Measurements from ENCODE around the gene IGLL1. TPM values are rescaled to one million over a fixed set of nuclear protein-coding genes. Genes with fewer than 3 reads are reported as not detected.
A peak's percentile ranks its signal among the peaks of the same experiment; 100 is the strongest.
"Not testable (repeated sequence)": the region's sequence is repeated elsewhere in the genome, so short reads cannot be mapped to it uniquely, and the experiment has no call there.

The IGLL1 gene
- not detected in 2 replicates for total RNA-seq

DNA sequence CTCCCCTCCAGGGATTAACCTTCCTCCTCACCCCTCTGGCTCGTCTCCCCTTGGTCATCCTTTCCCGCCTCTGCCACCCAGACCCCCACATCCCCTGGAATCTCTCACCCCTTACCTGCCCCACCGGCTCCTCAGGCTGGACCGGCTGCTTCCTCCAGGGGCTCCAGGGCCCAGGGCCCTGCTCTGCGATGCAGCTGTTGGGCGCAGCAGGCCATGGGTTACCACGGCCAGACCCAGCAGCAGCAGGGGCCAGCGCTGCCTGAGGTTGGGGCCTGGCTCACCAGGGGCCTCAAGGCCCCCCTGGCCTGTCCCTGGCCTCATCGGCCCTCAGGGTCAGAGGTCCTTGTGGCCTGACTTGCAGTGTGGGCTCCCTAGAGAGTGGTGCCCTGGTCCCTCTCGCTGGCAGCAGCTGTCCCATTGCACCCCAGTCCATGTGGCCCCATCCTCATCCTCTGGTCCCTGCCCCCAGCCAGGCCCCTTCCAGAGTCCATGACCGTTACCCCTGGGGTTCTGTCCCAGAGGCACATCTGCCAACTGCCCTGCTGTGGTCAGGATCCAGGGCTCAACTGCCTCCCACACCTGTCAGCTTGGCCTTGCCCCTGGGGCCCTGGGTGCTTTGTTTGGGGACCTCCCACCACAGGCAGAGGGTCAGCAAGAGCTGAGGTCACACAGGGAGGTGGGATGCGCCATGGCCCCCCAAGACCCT, at the start of gene IGLL1:
Gene IGLL1, minus strand, starts transcription at position 421 of the 706 bp plus-strand sequence. Its CDS starts 100 bp downstream, at position 321.
- no peak for DNase-seq (ENCODE audit: low read depth)

DNA sequence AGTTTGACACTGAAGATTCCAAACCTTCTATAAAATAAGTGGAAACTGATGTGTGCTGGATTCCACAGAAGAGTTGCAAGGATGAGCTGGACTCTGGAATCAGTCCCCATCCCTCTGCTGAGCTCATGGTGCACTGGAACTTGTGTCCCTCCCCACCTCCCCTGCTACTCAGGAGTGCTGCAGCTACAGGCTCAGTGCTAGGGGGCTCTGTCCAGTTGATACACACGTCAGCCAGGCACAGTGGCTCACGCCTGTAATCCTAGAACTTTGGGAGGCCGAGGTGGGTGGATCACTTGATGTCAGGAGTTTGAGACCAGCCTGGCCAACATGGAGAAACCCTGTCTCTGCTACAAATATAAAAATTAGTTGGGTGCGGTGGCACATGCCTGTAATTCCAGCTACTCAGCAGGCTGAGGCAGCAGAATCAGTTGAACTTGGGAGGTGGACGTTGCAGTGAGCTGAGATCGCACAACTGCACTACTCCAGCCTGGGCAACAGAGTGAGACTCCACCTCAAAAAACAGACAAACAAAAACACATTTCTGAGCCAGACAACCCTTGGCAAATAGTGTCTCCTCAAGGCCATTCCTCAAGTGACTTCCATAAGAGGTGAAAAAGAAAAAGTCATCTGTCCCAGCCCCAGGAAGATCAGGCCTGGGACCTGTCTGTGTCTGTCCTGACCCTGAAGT, 48.1 kb upstream of the IGLL1 start:
- DNase-seq (ENCODE audit: low read depth), result not testable (repeated sequence)

DNA sequence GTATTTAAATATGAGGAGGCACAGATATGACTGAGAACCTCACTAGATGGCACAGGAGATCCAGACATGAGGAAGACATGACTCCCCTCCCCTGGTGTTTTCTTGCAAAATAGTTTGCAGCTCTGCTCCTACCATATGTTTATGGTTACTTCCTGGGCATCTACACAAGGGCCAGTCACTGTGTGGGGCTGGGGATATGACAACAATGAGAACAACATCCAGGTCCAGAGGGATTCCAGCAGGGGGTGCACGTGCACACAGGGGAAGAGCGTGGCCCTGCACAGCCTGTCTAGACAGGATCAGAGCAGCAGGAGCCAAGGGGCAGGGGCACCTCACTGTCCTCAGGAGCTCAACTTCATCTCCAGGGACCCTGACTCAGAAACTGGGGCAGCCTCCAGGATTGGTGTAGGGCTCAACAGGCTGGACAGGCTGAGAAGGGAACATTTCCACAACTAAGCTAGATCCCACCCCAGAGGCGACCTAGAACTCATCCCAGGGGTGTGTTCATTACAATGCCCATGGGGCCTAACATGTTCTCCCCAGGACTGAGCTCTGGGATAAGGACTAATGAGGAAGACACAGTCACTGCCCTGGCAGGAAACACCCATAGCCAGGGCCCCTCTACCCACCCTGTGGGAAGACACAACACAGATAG, 47.4 kb upstream of the IGLL1 start:
- DNase-seq (ENCODE audit: low read depth), result not testable (repeated sequence)

DNA sequence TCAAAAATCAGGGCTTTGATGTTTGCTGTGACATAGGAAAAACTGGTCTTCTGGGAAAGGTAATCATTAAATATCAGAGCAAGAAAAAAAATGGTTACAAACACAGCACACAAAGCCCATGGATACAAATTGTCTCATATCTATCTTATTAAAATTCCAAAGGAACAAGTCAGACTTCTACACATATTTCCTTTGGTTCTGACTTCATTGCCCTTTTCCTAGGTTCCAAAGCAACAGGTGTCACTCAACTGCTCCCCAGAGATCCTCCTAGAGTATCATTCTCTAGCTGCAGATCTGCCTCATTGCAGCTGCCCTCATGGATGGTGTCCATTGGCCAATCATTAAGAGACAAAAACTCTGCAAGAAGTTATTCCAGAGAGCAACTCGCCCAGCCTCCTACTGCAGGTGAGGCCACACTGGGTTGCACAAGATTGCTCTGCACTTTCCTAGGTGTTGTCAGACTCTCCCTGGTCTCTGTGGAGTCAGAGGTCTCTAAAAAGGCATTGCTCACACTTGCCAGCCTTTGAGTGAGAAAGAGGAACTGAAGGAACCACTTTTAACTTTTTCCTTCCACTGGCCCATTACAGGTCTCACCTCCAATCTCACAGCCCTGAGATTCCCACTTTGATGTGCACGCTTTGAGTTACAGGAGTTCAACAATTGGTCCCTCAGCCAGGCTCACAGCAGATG, 46.3 kb upstream of the IGLL1 start:
- DNase-seq (ENCODE audit: low read depth), result no peak

DNA sequence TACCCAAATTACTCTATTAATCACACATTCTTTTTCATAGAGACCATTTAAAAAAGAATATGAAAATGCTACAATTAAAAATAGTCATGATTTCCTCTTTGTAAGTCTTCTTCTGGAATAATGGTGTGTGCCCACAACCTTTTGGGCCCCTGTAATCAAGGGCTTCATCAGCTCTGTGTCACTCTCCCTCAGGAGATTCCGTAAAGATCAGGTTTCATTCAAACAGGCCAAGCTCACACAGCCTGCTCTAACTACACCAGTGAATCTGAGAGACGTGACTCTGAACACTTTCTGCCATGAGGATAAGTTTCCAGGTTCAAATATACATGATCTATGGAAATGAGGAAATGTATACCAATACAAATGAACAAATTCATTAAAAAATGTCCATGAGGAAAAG, 42.5 kb upstream of the IGLL1 start:
- no peak for DNase-seq (ENCODE audit: low read depth)

DNA sequence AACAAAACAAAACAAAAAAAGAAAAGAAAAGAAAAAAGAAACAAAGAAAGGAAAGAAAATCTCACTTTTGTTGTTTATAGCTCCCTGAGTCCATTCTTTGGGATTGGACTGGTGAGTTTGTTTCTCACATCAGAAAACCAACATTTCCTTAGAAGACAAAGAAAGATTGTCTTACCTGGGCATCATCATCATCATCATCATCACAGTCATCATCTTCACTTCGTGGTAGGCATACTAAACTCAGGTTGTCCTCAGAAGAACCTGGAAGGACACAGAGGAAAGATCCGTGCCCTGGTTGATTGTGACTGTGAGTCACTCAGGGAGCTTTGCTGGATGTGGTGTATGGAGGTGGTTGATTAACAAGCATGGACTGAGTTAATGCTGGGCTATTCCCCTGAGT, 41.8 kb upstream of the IGLL1 start:
- DNase-seq (ENCODE audit: low read depth), result peak; percentile 43

DNA sequence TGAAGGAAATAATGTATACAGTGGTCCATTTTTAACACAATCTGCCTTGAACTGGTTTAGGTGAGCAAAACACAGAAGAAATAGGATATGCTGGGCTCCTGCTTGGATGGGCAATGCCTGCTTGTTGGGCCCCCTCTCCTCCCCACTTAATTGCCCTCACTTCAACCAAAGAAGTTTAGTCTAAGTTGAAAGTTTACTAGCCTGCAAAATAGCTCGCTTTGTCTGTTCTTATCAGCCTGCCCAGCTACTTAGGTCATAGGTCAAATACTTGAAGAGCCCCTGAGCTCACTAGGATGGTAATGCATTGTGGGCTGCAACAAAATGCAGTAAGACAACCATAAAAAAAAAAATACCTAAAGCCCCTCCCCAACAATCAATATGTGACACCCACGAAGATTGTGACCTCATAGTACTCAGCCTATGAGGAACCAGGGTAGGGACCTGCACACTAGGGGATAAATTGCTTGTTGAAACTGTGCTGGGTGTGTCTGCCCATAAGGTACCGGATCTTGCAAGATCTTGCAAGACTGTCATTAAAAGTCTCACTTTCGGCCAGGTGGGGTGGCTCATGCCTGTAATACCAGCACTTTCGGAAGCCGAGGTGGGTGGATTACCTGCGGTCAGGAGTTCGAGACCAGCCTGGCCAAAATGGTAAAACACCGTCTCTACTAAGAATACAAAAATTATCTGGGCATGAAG, 41.1 kb upstream of the IGLL1 start:
- no peak for DNase-seq (ENCODE audit: low read depth)

DNA sequence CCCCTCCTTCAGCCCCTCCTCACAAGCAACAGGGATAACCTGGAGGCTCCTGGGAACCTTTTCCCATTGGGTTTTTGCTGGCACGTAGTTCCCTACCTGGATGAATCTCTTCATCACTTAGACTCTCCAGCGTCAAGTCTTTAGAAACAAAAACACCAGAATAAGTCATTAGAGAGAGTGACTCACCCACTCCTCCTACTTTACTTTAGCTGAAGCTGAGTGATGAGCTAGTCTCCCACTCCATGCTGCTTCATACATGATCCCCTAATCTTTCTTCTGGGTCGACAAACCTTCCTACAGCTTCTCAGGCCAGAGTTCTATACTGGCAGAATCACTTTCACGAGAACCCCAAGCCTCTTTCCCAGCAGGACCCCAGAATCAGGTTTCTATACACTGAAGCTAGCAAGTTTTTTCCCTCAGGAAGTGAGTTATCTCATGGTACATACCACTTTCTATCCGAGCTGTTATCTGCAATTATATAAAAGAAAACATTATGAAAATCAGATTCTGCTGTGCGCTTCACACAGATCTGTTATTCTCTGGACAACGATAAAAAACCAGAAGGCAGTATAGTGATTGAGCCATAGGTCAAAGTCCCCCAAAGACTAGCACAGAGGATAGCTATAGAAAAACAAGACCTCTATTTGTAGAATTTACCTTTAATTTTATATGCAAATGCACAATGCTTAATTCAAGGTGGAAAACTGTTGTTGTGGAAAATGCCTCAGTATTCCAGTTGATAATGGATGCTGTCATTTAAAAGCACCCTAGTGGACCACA, 33.3 kb upstream of the IGLL1 start:
- DNase-seq (ENCODE audit: low read depth), result no peak

DNA sequence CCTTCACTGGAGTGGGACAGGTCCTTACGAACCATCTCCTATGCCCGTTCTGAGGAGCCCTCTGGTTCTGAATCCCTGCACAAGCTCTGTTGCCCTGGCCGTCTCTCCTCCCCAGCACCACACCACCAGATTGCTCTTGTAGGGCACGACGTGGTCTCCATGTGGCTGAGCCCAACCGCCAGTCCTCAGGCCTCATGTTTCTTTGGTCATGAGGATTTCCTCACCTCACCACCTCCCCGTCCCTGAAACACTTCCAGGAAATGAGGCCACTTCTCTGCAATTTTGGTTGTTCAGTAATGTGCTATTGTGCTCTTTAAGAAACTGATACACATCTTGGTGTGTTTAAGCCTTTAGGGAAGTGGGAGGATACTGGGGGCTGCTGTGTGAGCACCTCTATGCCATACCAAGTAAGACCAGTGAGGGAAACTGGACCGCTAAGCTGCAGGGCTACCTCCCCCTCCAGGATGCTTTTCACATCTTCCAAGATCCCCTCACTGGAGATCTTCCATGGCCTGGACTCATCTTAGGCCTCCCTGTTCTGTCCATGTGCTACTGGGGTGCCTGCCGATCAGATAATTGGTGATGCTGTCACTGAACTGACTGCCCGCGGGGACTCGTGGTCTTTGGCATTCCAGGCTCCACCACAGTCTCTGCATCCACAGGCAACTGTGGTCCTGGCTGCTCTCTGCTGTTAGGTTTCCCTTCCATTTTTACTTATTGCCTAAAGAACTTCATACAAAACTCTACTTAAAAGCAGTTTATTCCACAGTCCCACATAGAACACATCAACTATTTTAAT, 30.1 kb upstream of the IGLL1 start:
- DNase-seq (ENCODE audit: low read depth), result no peak

DNA sequence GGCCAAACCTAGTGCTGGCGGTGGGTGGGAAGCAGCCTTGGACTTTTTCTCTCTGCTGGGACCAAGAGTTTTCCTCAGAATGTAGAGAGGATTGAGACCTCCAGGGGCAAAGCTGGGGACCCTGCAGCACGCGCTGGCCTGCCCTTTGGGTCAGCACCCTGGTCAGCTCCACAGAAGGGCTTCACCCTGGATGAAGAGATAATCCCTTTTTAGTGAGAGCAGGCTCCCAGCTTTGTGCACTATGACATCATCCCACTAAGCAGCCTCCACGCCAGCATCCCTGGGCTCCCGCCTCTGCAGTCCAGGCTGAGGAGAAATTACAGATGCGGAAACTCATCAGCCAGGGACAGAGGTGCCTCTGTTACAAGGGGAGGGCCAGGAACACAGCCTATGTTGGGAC, 28.5 kb upstream of the IGLL1 start:
- DNase-seq (ENCODE audit: low read depth), result no peak

DNA sequence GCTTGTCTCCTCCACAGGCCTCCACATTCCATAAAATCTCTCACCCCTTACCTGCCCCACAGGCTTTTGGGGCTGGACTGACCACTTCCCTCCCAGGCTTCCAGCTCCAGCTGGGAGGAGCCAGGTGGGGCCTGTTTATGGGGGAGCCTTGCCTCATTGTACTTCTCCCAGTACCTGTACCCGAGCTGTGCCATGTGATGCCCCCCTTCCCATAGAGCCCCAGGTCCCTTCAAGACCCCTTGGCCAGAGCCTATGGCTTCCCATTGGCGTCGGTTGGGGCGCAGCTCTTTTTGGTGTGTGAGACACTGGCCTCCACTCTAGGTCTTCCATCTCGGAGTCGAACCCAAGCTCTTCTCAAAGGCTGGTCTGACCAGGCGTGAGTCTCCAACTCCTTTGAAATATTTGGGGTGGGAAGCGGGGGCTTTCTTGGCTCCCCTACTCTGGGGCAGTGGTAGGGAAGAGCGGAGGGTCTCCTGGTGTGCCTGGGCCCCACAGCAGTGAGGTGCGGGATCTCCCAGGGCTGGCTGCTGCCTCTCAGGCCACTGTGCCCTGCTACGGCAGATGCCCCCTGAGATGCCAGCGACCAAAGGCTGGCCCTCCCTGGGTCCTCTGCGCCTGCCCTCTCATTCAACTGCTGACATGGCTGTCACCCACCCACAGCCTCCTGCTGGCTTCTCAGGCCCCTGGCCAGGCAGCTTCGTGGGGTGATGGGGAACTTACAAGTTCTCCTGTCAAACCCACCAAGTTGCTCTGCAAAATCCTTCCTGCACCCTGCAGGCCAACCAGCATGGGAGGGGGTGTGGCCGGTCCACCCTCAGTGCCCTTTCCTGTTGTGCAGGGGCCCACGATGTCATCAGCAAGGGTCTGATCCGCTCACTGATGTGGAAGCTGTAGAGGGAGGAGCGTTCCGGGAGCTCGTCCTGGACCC, 26.4 kb upstream of the IGLL1 start:
- DNase-seq (ENCODE audit: low read depth), result no peak

DNA sequence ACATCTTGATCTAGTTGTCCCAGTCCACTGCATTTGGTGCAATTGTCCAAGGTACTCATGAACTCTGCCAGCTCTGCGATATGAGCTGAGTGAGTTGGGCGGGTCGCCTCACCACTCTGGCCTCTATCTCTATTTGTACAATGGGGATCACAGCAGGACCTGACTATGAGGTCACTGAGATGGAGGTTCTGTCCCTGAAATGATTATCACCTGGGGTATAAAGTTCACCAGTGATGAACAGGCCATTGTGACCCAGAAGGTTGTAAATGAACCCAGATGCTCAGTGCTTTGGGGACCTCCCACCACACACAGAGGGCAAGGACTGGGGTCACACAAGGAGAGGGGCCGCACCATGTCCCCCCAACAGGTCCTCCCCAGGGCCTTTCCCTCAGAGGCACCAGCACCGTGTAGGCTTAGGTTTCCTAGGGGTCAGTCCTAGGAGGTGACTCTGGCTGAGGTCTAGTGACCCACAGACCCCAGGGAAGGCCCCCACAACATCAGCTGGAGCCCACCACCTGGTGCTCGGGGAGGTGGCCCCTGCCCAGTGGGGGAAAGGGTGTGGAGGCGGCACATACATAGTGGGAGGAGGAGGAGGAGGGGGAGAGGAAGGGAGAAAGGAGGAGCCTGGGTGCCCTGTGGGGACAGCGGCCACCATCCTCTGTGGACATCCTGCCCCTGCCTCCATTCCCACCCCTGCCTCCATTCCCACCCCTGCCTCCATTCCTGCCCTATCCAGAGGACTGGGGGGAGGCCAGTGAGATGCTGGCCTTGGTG, 25.0 kb upstream of the IGLL1 start:
- DNase-seq (ENCODE audit: low read depth), result no peak

DNA sequence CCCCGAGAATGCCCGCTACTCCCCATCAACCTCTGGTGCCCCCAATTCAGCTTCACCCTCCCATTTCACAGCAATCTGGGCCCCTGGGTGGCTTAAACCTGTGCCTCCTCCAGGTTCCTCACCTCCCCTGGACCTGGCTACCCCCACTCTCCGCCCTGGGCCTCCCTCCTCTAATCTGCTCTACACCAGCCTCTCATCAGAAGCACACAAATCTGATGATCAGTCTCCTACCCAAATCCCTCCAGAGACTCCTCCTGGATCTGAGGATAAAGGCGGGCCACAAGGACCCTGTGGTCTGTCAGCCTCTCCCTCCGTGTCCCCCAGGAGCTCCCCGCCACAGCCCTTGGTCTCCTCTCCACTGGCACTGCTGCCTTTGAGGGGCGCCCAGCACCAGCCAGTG, 23.2 kb upstream of the IGLL1 start:
- no peak for DNase-seq (ENCODE audit: low read depth)

DNA sequence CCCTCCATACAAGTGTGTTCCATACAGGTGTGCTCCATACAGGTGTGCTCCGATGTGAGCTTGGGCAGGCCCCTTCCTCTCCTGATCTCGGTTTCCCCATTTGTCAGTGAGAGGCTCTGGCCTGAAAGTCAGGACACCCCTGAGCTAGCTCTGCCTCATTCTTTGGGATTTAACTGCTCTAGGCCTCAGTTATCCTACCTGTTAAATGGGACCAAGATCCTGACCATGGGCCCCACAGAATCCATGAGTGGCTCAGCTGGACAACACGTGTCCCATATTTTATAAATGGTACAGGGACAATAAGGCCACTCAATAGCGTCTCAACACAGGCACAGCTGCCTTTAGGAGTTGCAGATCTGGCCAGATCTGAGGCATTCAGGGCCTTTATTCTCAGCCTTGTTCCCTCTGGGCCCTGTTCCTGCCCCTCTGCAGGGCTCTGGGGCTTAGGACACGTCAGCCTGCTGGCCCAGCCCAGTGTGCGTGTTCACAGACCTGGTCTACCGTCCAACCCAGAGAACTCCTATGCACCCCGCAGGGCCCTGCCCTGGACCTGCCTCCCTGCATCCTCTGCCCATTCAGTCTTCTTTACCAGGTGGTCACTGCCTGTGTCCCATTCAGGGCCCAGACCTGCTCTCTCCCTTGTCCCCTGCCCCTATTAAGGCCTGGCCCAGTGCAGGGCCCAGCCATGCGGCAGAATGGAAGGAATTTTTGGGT, 18.9 kb upstream of the IGLL1 start:
- DNase-seq (ENCODE audit: low read depth), result no peak

DNA sequence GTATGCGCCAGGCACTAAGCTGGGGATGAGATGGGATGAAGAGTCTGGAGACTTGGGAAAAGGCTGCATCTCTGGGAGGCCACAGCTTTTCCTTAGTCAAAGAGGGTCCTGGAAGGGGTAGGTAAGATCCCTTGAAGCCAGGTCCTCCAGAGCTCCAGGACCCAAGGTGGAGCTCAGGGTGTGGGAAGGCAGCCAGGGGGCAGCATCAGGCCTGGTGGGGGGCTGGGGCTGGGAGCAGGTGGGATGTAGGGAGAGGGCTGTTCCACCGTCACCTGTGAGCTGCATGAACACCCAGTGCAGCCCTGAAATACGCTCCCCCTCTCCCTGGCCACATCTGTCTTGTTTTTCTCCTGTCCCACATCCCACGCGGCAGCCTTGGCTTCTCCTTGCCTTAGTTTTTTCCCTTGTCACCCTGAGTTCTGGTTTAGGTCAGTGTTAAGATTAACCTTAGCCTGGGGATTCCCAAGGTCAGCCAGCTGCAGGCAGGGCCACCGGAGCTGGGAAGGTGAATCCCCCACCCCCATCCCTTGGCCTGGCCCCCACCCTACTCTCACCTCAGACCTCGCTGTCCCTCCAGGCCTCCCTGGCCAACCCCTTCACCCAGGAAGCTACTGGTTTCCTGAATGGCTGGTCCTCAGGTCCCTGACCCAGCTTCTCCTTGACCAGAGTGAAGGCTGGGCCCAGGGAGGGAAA, 17.6 kb upstream of the IGLL1 start:
- DNase-seq (ENCODE audit: low read depth), result not testable (repeated sequence)

DNA sequence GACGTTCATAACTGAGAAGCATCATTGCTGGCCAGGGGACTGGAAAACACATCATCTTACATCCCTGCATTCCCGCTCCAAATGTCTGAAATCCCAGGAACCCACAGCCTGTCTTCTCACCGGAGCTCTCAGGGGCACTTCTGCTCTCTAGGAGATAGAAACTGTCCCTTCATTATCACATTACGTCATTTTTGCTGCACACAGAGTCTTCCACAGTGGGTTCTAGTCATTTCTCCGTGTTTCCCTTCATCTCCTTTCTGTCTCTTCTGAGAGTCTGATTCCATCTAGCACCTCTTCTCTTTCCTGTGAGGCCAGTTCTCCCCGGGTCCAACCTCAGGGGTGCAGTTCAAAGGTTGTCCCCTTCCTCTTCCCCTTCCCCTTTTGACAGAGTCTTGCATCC, 15.8 kb upstream of the IGLL1 start:
- DNase-seq (ENCODE audit: low read depth), result not testable (repeated sequence)

DNA sequence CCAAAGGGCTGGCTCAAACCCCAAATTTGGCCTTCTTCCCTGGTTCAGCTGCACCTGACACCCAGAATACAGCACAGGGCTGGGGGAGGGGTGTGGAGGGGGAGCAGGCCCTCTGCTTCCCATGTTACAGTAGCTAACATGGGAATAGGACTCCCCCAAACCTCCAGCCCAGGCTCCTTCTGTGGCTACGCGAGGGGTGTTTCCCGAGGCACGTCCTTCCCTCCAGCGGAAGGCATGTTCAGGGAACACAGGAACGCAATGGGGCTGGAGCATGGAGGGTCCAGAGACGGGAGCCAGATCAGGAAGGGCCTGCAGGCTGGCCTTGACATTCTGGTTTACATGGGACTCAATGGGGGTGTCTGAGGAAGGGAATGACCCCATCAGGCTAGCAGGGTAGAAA, 11.8 kb upstream of the IGLL1 start:
- no peak for DNase-seq (ENCODE audit: low read depth)
